Vagina (tissue), 2 donors: Measurements from ENCODE around the gene PASK. TPM values are rescaled to one million over a fixed set of nuclear protein-coding genes. Genes with fewer than 3 reads are reported as not detected.

Experiments
- DNase-seq, 2 donors: peaks; one replicate each; pipeline ENCODE4 v3.0.0-alpha.2; 2017; ENCODE audit errors: extremely low spot score in 2 of 2
- H3K27ac ChIP-seq: fragments of 200-600 bp; sonication (generic); one replicate; pipeline ENCODE4 v1.5.1; 2019
- H3K27me3 ChIP-seq: fragments of 200-600 bp; sonication (generic); one replicate; pipeline ENCODE4 v1.5.1; 2019
- H3K36me3 ChIP-seq, 2 donors: fragments of 200-600 bp; sonication (generic); one replicate each; pipeline ENCODE4 v1.5.1; 2017 to 2019
- H3K4me1 ChIP-seq: fragments of 200-600 bp; sonication (generic); one replicate; pipeline ENCODE4 v1.5.1; 2019
- H3K4me3 ChIP-seq, 2 donors: fragments of 200-600 bp; sonication (generic); 1 replicate in 1 of 2; 2 replicates in 1 of 2; pipeline ENCODE4 v1.5.1; 2016 to 2019
- H3K9me3 ChIP-seq: fragments of 200-600 bp; sonication (generic); one replicate; pipeline ENCODE4 v1.5.1; 2019
- POLR2A ChIP-seq, 2 donors: fragments of 450-650 bp; IDR thresholded peaks; one replicate each; pipeline ENCODE4 v1.6.1; 2017; ENCODE audit warnings: antibody characterized with exemption in 2 of 2, mild to moderate bottlenecking in 2 of 2, moderate library complexity in 2 of 2
- POLR2AphosphoS5 ChIP-seq, 2 donors: sonication (generic); formaldehyde crosslinking; IDR thresholded peaks; one replicate each; pipeline ENCODE4 v1.9.0; 2017; ENCODE audit warnings: antibody characterized with exemption in 2 of 2, mild to moderate bottlenecking in 2 of 2, low read depth in 1 of 2; ENCODE audit not compliant: insufficient read depth in 1 of 2
- intact Hi-C: fragments of 100-400 bp; cut with DNase I; formaldehyde crosslinking; loops from one replicate; pipeline ENCODE4 v1.15.1; 2023
- total RNA-seq: library from RNA; depleted of rRNA; stranded (reverse); fragments of >200 nt; gene quantifications from one replicate; pipeline ENCODE4 v1.2.3, GENCODE V29; 2016
- TF ChIP-seq, protein P1 (sequence below), 3 experiments: fragments of 450-650 bp in 2 of 3; fragments of 200-600 bp in 1 of 3; sonication (generic) in 1 of 3; IDR thresholded peaks; one replicate each; pipeline ENCODE4 v1.5.1; 2017 to 2019; ENCODE audit warnings: antibody characterized with exemption in 3 of 3, mild to moderate bottlenecking in 2 of 3, moderate library complexity in 2 of 3

PASK gene
- total RNA-seq, 1 donor from 2014 or later, result 6.4 TPM

- no peaks in the 10 kb centered on the region for H3K4me1 ChIP-seq
- peak in 1 of 2 donors; percentile 16 for DNase-seq
- no peak overlapping the region for H3K27ac ChIP-seq
- no peak for TF ChIP-seq POLR2AphosphoS5 (IDR thresholded peaks at IDR 0.05; ENCODE audit: insufficient read depth in 1 of 2, low read depth in 1 of 2)
- TF ChIP-seq, protein P1, sequence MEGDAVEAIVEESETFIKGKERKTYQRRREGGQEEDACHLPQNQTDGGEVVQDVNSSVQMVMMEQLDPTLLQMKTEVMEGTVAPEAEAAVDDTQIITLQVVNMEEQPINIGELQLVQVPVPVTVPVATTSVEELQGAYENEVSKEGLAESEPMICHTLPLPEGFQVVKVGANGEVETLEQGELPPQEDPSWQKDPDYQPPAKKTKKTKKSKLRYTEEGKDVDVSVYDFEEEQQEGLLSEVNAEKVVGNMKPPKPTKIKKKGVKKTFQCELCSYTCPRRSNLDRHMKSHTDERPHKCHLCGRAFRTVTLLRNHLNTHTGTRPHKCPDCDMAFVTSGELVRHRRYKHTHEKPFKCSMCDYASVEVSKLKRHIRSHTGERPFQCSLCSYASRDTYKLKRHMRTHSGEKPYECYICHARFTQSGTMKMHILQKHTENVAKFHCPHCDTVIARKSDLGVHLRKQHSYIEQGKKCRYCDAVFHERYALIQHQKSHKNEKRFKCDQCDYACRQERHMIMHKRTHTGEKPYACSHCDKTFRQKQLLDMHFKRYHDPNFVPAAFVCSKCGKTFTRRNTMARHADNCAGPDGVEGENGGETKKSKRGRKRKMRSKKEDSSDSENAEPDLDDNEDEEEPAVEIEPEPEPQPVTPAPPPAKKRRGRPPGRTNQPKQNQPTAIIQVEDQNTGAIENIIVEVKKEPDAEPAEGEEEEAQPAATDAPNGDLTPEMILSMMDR (IDR thresholded peaks at IDR 0.05), result no peak
- no peak for TF ChIP-seq POLR2A (IDR thresholded peaks at IDR 0.05)
- H3K36me3 ChIP-seq, result peaks cover 0 to 7% of the 10 kb centered on the region in 2 donors
- no peak overlapping the region for H3K4me3 ChIP-seq
- no peaks in the 10 kb centered on the region for H3K27me3 ChIP-seq
- intact Hi-C loops, result no loop called here
- no peaks in the 10 kb centered on the region for H3K9me3 ChIP-seq
Measured at GRCh38 chr2:241081190-241081642, 68.1 kb downstream of the PASK start.

DNA sequence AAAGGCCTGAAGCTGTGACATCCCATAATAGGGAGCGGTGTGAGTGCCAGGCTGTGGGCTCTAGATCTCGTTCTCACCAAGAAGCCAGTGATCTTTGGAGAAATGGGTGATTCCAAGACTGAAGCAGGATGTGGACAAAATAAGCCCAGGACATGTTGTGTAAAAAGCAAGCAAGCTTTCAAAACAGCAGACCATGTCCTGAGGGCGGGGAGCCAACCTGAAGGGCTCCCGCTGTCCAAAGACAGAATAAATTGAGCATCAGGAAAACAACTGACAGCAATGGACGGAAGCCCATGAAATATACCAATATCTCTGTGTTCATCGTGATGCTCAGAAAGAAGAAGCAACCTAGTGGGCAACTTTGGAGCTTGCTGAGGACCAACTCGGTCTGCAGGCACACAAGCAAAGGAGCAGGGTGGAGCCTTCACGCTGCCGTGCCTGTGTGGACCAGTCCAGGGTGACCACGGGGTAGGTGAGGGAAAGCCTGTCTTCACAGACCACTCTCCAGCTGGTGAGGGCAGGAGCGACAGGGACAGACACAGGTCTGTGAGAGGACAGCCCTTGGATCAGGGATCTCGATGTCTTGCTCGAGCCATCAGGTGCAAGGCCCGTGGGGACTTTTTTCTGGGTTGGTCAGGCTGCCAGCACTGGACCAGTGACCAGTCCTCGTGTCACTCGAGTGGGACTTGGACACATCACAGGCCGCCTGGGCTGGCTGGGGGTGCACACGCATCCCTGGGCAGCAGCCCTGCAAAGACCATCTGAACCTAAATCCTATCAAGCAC is 68.7 kb downstream of the PASK start:
- Histone ChIP-seq H3K4me3 (no peak overlapping the region), H3K4me1 (no peaks in the 10 kb centered on the region), H3K9me3 (no peaks in the 10 kb centered on the region), H3K36me3 (peaks cover 0 to 3% of the 10 kb centered on the region in 2 donors), H3K27me3 (no peaks in the 10 kb centered on the region), H3K27ac (no peak overlapping the region)
- intact Hi-C loops, result no loop called here
- peak; percentile 79 to 93 for DNase-seq
- TF ChIP-seq POLR2A (IDR thresholded peaks at IDR 0.05), result no peak
- TF ChIP-seq, protein P1 (IDR thresholded peaks at IDR 0.05), result no peak
- TF ChIP-seq POLR2AphosphoS5 (IDR thresholded peaks at IDR 0.05; ENCODE audit: insufficient read depth in 1 of 2, low read depth in 1 of 2), result no peak

DNA sequence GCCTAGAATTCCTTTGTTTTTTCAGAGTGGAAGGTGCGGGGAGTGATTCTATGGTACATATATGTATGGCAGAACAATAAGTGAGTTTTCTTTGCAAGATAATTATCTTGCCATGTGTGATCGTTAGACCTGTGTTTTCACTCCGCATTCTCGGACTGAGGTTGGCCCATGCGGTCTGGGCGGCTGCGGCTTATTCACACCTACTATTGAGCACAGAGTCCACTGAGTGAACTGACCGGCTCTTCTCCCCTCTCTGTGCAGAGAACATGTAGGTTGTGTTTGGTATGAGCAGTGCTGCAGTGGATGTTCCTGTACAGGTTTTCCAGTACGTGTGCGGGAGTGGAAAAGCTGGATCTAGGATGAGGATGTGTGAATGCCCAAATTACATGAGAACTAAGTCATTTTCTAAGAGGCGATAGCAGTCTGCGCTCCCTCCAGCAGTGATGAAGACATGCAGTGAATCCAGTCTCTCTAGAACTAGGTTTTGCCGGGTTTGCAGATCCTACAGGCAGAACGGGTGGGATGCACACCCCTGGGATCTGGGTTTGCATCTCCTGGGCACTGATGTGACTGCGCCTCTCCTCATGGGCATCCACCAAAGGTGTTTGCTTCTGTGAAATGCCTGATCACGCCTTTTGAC is 74.3 kb downstream of the PASK start:
- Histone ChIP-seq H3K4me3 (no peak overlapping the region), H3K27me3 (no peaks in the 10 kb centered on the region), H3K4me1 (no peaks in the 10 kb centered on the region), H3K27ac (no peak overlapping the region), H3K36me3 (peaks cover 0 to 40% of the 10 kb centered on the region in 2 donors), H3K9me3 (no peaks in the 10 kb centered on the region)
- DNase-seq, result no peak
- intact Hi-C loops, result no loop called here
- TF ChIP-seq POLR2AphosphoS5 (IDR thresholded peaks at IDR 0.05; ENCODE audit: insufficient read depth in 1 of 2, low read depth in 1 of 2) (no peak), POLR2A (IDR thresholded peaks at IDR 0.05) (no peak)
- TF ChIP-seq, protein P1 (IDR thresholded peaks at IDR 0.05), result no peak

GRCh38 chr2:241074065-241074818 is 75.0 kb downstream of the PASK start:
- Histone ChIP-seq H3K27ac (no peak overlapping the region), H3K36me3 (peaks cover 0 to 44% of the 10 kb centered on the region in 2 donors), H3K27me3 (no peaks in the 10 kb centered on the region), H3K9me3 (no peaks in the 10 kb centered on the region), H3K4me1 (no peaks in the 10 kb centered on the region), H3K4me3 (no peak overlapping the region)
- DNase-seq, result peak; percentile 67 to 91
- TF ChIP-seq POLR2AphosphoS5 (IDR thresholded peaks at IDR 0.05; ENCODE audit: insufficient read depth in 1 of 2, low read depth in 1 of 2) (no peak), POLR2A (IDR thresholded peaks at IDR 0.05) (no peak)
- TF ChIP-seq, protein P1 (IDR thresholded peaks at IDR 0.05), result no peak
- intact Hi-C loops, result no loop called here
